ENCODE data around the gene APOO.

- TF ChIP-seq REST (IDR thresholded peaks at IDR 0.05; ENCODE audit: low read depth): no peak
- TF ChIP-seq EZH2 (IDR thresholded peaks at IDR 0.05): no peak
- TF ChIP-seq ZBTB33 (IDR thresholded peaks at IDR 0.05; ENCODE audit: extremely low read depth, insufficient replicate concordance, low read length): no peak
- TF ChIP-seq, protein P1, sequence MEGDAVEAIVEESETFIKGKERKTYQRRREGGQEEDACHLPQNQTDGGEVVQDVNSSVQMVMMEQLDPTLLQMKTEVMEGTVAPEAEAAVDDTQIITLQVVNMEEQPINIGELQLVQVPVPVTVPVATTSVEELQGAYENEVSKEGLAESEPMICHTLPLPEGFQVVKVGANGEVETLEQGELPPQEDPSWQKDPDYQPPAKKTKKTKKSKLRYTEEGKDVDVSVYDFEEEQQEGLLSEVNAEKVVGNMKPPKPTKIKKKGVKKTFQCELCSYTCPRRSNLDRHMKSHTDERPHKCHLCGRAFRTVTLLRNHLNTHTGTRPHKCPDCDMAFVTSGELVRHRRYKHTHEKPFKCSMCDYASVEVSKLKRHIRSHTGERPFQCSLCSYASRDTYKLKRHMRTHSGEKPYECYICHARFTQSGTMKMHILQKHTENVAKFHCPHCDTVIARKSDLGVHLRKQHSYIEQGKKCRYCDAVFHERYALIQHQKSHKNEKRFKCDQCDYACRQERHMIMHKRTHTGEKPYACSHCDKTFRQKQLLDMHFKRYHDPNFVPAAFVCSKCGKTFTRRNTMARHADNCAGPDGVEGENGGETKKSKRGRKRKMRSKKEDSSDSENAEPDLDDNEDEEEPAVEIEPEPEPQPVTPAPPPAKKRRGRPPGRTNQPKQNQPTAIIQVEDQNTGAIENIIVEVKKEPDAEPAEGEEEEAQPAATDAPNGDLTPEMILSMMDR (IDR thresholded peaks at IDR 0.05 in 2 of 3, conservative IDR thresholded peaks at IDR 0.05 in 1 of 3; ENCODE audit: borderline replicate concordance in 1 of 3, insufficient read depth in 1 of 3, low read depth in 2 of 3, low read length in 2 of 3): no peak
- TF ChIP-seq POLR2A (IDR thresholded peaks at IDR 0.05; ENCODE audit: borderline replicate concordance, extremely low read depth, insufficient read depth, insufficient read length): no peak
- TF ChIP-seq EGR1 (IDR thresholded peaks at IDR 0.05; ENCODE audit: low read depth): no peak
- TF ChIP-seq EZH2phosphoT487 (IDR thresholded peaks at IDR 0.05; ENCODE audit: borderline replicate concordance): no peak
Observed at GRCh38 chrX:23930894-23931604, 23.3 kb upstream of the APOO start.

All from HCT116 (cell line).